Gastrocnemius medialis (tissue), 4 donors: ENCODE results near the gene FGF9. TPM values are rescaled to one million over a fixed set of nuclear protein-coding genes. Genes with fewer than 3 reads are reported as not detected.
A peak's percentile ranks its signal among the peaks of the same experiment; 100 is the strongest.

Source experiments
- ATAC-seq, 2 donors: fragments of 150-250 bp; one replicate each; pipeline ENCODE4 v1.9.1; 2016
- DNase-seq, 2 donors: peaks; one replicate each; pipeline ENCODE4 v3.0.0-alpha.2; 2019
- H3K27ac ChIP-seq, 4 donors: fragments of 200-600 bp; sonication (generic); 1 replicate in 1 of 4; 2 replicates in 3 of 4; pipeline ENCODE4 v1.5.1; 2016 to 2018; ENCODE audit warnings: mild to moderate bottlenecking in 2 of 4, moderate library complexity in 1 of 4
- H3K27me3 ChIP-seq, 3 donors: fragments of 200-600 bp; sonication (generic) in 2 of 3; 1 replicate in 1 of 3; 2 replicates in 2 of 3; pipeline versions ENCODE4 v1.5.1 to v1.6.0; 2016 to 2019; ENCODE audit warnings: mild to moderate bottlenecking in 1 of 3, moderate library complexity in 1 of 3
- H3K36me3 ChIP-seq, 2 donors: fragments of 200-600 bp; sonication (generic) in 1 of 2; one replicate each; pipeline ENCODE4 v1.5.1; 2017 to 2018
- H3K4me1 ChIP-seq, 2 donors: fragments of 200-600 bp; sonication (generic) in 1 of 2; one replicate each; pipeline ENCODE4 v1.5.1; 2016 to 2017; ENCODE audit warnings: mild to moderate bottlenecking in 2 of 2
- H3K4me3 ChIP-seq, 4 donors: fragments of 200-600 bp; sonication (generic) in 3 of 4; 1 replicate in 1 of 4; 2 replicates in 3 of 4; pipeline ENCODE4 v1.5.1; 2016 to 2019; ENCODE audit warnings: mild to moderate bottlenecking in 2 of 4
- H3K9me3 ChIP-seq, 3 donors: fragments of 200-600 bp; sonication (generic) in 2 of 3; 1 replicate in 1 of 3; 2 replicates in 2 of 3; pipeline ENCODE4 v1.5.1; 2016 to 2019
- POLR2A ChIP-seq, 2 donors: fragments of 450-650 bp; IDR thresholded peaks; one replicate each; pipeline ENCODE4 v1.6.1; 2017; ENCODE audit warnings: antibody characterized with exemption in 2 of 2, mild to moderate bottlenecking in 2 of 2, moderate library complexity in 2 of 2
- in situ Hi-C, 4 donors: fragments of 200-750 bp; cut with MboI; loops; one replicate each; pipeline versions ENCODE4 v1.15.0 to v1.8.0; 2017; ENCODE audit warnings: low sequenced_read_pairs in 4 of 4
- intact Hi-C: fragments of 100-400 bp; cut with DNase I; formaldehyde crosslinking; loops from one replicate; pipeline ENCODE4 v1.15.1; 2023; ENCODE audit warnings: low total_unique reads
- total RNA-seq, 4 donors: library from RNA; depleted of rRNA; stranded (reverse); fragments of >200 nt; gene quantifications; one replicate each; pipeline versions ENCODE4 v1.1.0 to v1.2.3, GENCODE V29; 2016
- TF ChIP-seq, protein P1 (sequence below), 5 experiments: fragments of 450-650 bp in 3 of 5; fragments of 200-600 bp in 2 of 5; sonication (generic) in 2 of 5; IDR thresholded peaks in 4 of 5; conservative IDR thresholded peaks in 1 of 5; 1 replicate in 4 of 5; 2 replicates in 1 of 5; pipeline ENCODE4 v1.5.1; 2016 to 2019; ENCODE audit warnings: antibody characterized with exemption in 5 of 5, mild to moderate bottlenecking in 3 of 5, moderate library complexity in 3 of 5

Gene FGF9
- total RNA-seq, 4 donors from 2014 or later: 0.16 to 0.38 (median 0.25) TPM; not detected in 1

GRCh38 chr13:21668732-21669275 lies 2.1 kb upstream of the FGF9 start:
- H3K36me3 ChIP-seq: no peaks in the 10 kb centered on the region
- H3K9me3 ChIP-seq: no peaks in the 10 kb centered on the region
- H3K4me3 ChIP-seq: peak overlapping the region; percentile 58 to 64 (median 62)
- DNase-seq (no peak), ATAC-seq (no peak)
- H3K4me1 ChIP-seq: peaks cover 24 to 32% of the 10 kb centered on the region in 2 donors
- in situ Hi-C loops (no loop called here), intact Hi-C loops (no loop called here)
- TF ChIP-seq, protein P1, sequence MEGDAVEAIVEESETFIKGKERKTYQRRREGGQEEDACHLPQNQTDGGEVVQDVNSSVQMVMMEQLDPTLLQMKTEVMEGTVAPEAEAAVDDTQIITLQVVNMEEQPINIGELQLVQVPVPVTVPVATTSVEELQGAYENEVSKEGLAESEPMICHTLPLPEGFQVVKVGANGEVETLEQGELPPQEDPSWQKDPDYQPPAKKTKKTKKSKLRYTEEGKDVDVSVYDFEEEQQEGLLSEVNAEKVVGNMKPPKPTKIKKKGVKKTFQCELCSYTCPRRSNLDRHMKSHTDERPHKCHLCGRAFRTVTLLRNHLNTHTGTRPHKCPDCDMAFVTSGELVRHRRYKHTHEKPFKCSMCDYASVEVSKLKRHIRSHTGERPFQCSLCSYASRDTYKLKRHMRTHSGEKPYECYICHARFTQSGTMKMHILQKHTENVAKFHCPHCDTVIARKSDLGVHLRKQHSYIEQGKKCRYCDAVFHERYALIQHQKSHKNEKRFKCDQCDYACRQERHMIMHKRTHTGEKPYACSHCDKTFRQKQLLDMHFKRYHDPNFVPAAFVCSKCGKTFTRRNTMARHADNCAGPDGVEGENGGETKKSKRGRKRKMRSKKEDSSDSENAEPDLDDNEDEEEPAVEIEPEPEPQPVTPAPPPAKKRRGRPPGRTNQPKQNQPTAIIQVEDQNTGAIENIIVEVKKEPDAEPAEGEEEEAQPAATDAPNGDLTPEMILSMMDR (IDR thresholded peaks at IDR 0.05 in 4 of 5, conservative IDR thresholded peaks at IDR 0.05 in 1 of 5): no peak
- no peak for TF ChIP-seq POLR2A (IDR thresholded peaks at IDR 0.05)
- peak overlapping the region in 1 of 4 donors; percentile 52 for H3K27ac ChIP-seq
- H3K27me3 ChIP-seq: peaks cover 11 to 26% (median 23%) of the 10 kb centered on the region in 3 donors

DNA sequence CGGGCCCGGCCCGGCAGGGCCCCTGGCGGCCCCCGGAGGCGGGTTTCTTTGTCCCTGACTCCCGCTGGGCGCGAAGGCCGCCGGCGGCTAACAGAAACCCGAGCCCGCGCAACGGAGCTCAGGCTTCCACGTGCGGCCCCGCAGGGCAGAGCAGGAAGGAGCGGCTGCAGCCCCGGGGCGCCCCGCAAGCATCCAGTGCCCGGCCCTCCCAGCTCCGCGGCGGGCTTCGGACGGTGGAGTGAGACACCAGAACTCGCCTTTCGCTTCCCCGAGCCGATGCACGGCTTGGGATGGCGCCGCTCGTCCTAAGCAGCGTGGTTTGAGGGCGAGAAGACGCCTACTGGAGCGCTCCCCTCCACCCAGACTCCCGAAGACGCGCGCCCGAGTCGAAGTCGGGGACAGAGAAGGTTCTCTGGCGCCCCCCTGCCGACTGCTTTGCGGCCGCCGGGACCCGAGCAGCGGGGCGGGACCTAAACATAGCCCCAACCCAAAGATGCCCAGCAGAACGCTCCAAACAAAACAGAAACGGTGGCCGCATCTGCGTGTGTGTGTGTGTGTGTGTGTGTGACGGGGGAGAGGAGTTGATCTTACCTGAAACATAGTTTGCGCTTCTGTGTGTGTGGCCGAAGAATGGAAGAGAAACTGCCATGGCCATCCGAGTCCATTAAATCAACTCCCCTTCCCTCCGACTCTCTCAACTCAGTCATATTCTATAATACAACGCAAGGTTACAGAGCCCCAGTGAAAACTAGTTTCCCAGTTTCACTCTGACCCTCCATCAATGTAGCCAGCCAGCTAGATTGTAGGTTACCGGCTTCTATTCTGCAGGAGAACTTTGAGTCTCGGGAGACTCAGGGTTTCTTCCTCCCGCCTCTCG lies 629 bp upstream of the FGF9 start:
- no peaks in the 10 kb centered on the region for H3K9me3 ChIP-seq
- intact Hi-C loops: loop anchor here (2.0 to 5.0 kb wide), 2 partner anchors 31 to 1512 kb away; partner anchors contain the start of gene SGCG
- H3K27me3 ChIP-seq: peaks cover 11 to 27% (median 24%) of the 10 kb centered on the region in 3 donors
- TF ChIP-seq, protein P1 (IDR thresholded peaks at IDR 0.05 in 4 of 5, conservative IDR thresholded peaks at IDR 0.05 in 1 of 5): peak in 1 of 5 experiments; percentile 9
- TF ChIP-seq POLR2A (IDR thresholded peaks at IDR 0.05): peak in 1 of 2 donors; percentile 14
- in situ Hi-C loops: no loop called here
- H3K27ac ChIP-seq: peak overlapping the region in 3 of 4 donors; percentile 43 to 76 (median 52)
- H3K4me1 ChIP-seq: peaks cover 24 to 36% of the 10 kb centered on the region in 2 donors
- DNase-seq (no peak), ATAC-seq (peak; percentile 28 to 29)
- H3K36me3 ChIP-seq: no peaks in the 10 kb centered on the region
- peak overlapping the region; percentile 58 to 64 (median 62) for H3K4me3 ChIP-seq

DNA sequence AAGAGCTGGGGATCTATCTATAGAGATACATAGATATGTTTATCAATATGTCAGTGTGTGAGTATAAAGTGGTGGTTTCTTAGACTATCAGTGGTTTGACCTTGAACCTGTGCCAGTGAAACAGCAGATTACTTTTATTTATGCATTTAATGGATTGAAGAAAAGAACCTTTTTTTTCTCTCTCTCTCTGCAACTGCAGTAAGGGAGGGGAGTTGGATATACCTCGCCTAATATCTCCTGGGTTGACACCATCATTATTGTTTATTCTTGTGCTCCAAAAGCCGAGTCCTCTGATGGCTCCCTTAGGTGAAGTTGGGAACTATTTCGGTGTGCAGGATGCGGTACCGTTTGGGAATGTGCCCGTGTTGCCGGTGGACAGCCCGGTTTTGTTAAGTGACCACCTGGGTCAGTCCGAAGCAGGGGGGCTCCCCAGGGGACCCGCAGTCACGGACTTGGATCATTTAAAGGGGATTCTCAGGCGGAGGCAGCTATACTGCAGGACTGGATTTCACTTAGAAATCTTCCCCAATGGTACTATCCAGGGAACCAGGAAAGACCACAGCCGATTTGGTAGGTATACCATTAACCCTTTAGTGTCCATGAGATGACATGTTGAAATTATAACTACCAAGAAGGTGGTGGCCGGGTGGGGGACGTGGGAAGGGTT lies 880 bp downstream of the FGF9 start:
- Histone ChIP-seq H3K36me3 (no peaks in the 10 kb centered on the region), H3K27ac (peak overlapping the region in 2 of 4 donors; percentile 71 to 76), H3K4me3 (peak overlapping the region; percentile 58 to 64 (median 62)), H3K27me3 (peaks cover 11 to 39% (median 29%) of the 10 kb centered on the region in 3 donors), H3K4me1 (peaks cover 24 to 36% of the 10 kb centered on the region in 2 donors), H3K9me3 (no peaks in the 10 kb centered on the region)
- in situ Hi-C loops: no loop called here
- TF ChIP-seq, protein P1 (IDR thresholded peaks at IDR 0.05 in 4 of 5, conservative IDR thresholded peaks at IDR 0.05 in 1 of 5): no peak
- TF ChIP-seq POLR2A (IDR thresholded peaks at IDR 0.05): no peak
- intact Hi-C loops: loop anchor here (2.0 to 5.0 kb wide), 2 partner anchors 33 to 1511 kb away; partner anchors contain the start of gene SGCG
- ATAC-seq: no peak
- DNase-seq: no peak

DNA sequence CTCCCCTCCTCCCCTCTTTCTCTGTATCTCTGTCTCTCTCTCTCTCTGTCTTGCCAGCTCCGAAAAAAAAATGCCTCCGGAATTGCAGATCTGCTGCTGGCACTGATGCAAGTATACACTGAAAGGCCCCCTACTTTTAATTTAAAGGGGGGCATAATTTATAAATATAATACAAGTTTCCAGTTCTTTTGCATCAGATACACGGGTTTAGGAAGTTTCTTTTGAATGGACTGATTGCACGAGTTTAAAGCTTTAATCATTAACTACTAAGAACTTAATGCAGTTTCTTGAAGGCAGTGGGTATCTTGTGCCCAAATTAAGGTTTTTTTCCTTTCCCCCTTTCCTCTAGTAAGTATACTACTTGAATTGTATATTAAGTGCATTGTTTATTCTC lies 1.4 kb downstream of the FGF9 start:
- no peaks in the 10 kb centered on the region for H3K9me3 ChIP-seq
- H3K27me3 ChIP-seq: peaks cover 11 to 36% (median 29%) of the 10 kb centered on the region in 3 donors
- intact Hi-C loops: loop anchor here (5.0 kb wide), 1 partner anchor 1510 kb away; the partner anchor contains the start of gene SGCG
- in situ Hi-C loops: no loop called here
- H3K36me3 ChIP-seq: no peaks in the 10 kb centered on the region
- TF ChIP-seq, protein P1 (IDR thresholded peaks at IDR 0.05 in 4 of 5, conservative IDR thresholded peaks at IDR 0.05 in 1 of 5): no peak
- no peak for TF ChIP-seq POLR2A (IDR thresholded peaks at IDR 0.05)
- H3K4me1 ChIP-seq: peaks cover 24 to 37% of the 10 kb centered on the region in 2 donors
- DNase-seq: no peak
- no peak for ATAC-seq
- H3K4me3 ChIP-seq: peak overlapping the region in 3 of 4 donors; percentile 58 to 83 (median 67)
- H3K27ac ChIP-seq: peak overlapping the region in 2 of 4 donors; percentile 75 to 76
